HL-60/S4 treated with phorbol 12-myristate 13-acetate at 8.2 ng/mL for 4 days and 3 days (cell line): Measurements from ENCODE around the gene STARD13.

ENCODE experiments used
- in situ Hi-C: fragments of 300-500 bp; cut with MboI; formaldehyde crosslinking; loops from 2 replicates; pipeline ENCODE4 v1.15.0; 2022; ENCODE audit warnings: low sequenced_read_pairs

The STARD13 gene

DNA sequence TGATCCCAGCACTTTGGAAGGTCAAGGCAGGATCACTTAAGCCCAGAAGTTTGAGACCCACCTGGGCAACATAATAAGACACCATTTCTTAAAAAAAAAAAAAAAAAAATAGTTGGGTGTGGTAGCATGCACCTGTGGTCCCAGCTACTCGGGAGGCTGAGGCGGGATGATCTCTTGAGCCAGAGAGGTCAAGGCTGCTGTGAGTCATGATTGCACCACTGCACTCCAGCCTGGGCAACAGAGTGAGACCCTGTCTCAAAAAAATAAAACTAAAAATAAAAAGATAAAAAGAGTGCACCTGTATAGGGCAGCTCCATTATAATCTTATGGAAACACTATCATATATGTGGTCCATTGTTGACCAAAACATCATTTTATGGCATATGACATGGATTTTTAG, 25.5 kb upstream of the STARD13 start:
- in situ Hi-C loops, result no loop called here

GRCh38 chr13:33310245-33311038, 24.9 kb upstream of the STARD13 start:
- in situ Hi-C loops, result no loop called here

DNA sequence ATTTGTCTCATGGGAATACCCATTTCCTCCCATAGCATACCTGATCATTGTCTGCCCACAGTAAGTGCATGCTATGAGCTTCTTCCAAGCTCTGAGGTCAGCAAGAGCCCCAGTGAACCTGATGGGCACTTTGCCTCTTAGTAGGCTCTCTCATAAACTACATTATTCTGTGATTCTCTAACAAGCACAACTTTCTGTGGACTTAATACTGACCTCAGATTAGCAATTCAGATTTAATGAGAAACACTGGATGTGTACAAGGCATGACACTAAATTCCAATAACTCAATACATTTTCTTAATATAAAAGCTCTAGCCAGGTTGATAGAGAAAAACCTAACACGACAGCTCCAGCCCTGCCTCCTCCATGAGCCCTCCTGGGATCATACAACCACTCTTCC, 23.3 kb upstream of the STARD13 start:
- in situ Hi-C loops, result no loop called here

GRCh38 chr13:33307843-33308242, 22.3 kb upstream of the STARD13 start:
- in situ Hi-C loops, result no loop called here

GRCh38 chr13:33303855-33304597, 18.5 kb upstream of the STARD13 start:
- in situ Hi-C loops, result no loop called here

GRCh38 chr13:33299626-33300025, 14.1 kb upstream of the STARD13 start:
- in situ Hi-C loops, result no loop called here

- in situ Hi-C loops, result no loop called here
Observed at GRCh38 chr13:33296793-33297425, 11.4 kb upstream of the STARD13 start.

DNA sequence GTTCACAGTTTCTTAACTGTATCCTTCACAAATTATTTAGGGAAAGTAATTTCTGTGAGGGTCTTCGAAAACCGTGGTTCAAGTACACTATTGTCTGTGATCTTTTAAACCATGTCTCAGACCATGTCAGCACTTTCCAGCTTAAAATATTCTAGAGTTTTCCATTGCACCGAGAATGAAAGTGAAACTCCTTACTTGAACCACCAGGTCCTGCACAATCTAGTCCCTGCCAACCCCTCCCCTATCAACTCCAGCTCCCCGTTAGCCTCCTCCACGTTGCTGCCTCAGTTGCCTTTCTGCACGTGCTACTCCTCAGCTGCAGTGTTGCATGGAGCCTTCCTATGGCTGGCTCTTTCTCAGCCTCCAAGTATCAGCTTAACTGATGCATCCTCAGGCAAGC, 7.2 kb upstream of the STARD13 start:
- in situ Hi-C loops, result no loop called here

GRCh38 chr13:33290421-33290965, 4.9 kb upstream of the STARD13 start:
- in situ Hi-C loops, result no loop called here

GRCh38 chr13:33289966-33290365, 4.4 kb upstream of the STARD13 start:
- in situ Hi-C loops, result no loop called here

- in situ Hi-C loops, result no loop called here
Observed at GRCh38 chr13:33287142-33287882, 1.8 kb upstream of the STARD13 start.

- in situ Hi-C loops, result no loop called here
Observed at GRCh38 chr13:33286128-33286527, 573 bp upstream of the STARD13 start.

- in situ Hi-C loops, result no loop called here
Observed at GRCh38 chr13:33284916-33285315, 639 bp downstream of the STARD13 start.

DNA sequence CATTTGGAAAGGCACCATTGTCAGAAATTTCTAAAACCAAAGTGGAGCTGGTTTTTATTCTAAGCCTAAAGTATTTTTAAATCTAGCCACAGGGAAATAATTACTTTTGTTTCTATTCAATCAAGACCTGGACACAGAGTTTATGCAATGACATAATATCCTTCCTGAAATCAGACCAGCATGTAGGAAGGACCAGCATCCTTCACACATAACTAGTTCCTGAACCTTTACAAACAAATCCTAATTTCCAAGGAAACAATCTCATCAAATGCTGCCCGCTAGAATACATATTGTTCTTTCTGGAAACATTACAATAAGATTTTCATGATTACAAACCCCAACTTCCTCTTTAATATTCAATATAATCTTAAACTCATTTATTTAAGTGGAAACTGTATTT, 1.5 kb downstream of the STARD13 start:
- in situ Hi-C loops, result no loop called here

DNA sequence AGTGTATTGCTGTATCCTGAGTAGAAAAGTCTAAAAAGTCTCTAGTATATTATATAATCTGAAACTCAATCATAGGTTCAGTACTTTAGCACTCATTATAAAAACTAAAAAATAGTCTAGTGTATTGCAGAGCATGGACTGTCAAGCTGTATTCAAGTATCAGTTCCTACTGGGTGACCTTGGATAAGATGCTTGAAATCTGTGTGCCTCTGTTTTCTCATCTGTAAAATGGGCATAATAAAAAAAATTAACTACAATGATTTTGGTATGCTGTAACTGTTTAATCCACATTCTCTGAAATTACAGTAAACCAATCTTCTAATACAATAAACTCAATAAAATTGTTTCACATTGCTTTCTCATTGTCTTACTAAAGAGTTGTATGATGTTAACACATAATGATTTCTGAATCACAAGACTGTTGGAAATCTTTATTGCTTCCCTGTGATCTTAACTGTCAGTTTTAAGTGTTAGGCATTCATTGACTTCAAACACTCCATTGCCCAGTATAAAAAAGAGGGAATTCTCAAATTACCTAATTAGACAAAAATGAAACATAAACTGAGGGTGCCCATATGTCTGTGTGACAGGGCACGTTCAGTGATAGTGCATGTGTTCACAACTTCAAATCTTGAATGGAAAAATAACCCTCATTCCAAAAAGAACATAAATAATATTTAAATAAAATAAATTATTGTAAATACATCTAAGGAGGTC, 2.2 kb downstream of the STARD13 start:
- in situ Hi-C loops, result no loop called here

DNA sequence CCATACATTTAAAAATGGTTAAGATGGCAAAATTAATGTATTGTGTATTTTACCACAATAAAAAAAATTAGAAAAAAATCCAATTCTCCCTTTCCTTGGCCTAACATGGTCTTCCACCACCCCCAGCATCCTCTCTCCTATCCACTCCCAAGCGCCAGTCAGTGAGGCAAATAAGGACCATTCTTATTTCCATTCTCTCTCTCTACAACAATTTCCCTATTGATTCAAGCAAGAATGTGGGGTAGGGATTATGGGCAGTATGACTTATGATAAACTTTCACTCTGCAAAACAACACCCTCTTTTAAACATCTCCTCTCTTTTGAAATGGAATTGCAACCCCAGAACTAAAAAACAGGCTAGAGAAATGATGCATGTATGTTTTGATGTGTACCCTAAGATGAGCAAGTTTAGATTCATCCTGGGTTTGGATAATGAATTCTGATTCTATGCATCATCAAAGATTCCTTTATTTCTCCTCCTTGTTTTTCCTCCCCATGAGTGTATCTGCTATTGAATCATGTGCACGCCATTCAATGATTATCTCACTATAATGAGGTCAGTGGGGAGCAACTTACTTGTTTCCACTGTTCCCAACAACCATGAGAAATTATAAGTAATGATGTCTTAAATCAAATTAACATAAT, 3.5 kb downstream of the STARD13 start:
- in situ Hi-C loops, result no loop called here

DNA sequence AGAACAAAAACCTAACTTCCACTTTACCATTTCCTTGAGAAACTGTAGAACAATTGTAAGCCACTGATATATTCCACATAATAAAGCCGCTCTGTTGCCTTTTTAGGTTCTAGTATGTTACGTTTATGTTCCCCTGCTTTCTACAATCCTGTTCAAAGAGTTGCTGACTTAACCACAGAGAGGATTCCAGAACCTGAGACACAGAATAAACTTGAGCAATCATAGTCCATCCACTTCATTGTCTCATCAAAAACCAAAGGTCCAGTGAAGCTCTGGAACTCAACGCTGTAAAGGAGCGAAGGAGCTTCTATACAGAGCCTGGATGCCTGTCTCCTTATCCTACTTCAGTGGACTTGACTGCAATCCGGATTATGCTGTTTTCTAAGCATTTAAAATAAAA, 4.6 kb downstream of the STARD13 start:
- in situ Hi-C loops, result no loop called here

GRCh38 chr13:33280279-33280905, 5.2 kb downstream of the STARD13 start:
- in situ Hi-C loops, result no loop called here
